Tibial artery (tissue), 4 donors: Measurements from ENCODE around the gene ST8SIA4.

ENCODE experiments used
- DNase-seq, 2 donors: peaks; one replicate each; pipeline ENCODE4 v3.0.0-alpha.2; 2019
- H3K27ac ChIP-seq, 2 donors: fragments of 200-600 bp; sonication (generic) in 1 of 2; 1 replicate in 1 of 2; 2 replicates in 1 of 2; pipeline ENCODE4 v1.5.1; 2018 to 2019; ENCODE audit warnings: mild to moderate bottlenecking in 1 of 2
- H3K27me3 ChIP-seq, 2 donors: fragments of 200-600 bp; sonication (generic) in 1 of 2; one replicate each; pipeline versions ENCODE4 v1.5.1 to v1.6.0; 2016 to 2019
- H3K36me3 ChIP-seq, 3 donors: fragments of 200-600 bp; sonication (generic) in 2 of 3; one replicate each; pipeline ENCODE4 v1.5.1; 2016 to 2019; ENCODE audit warnings: mild to moderate bottlenecking in 2 of 3
- H3K4me1 ChIP-seq, 4 donors: fragments of 200-600 bp; sonication (generic) in 2 of 4; 1 replicate in 3 of 4; 2 replicates in 1 of 4; pipeline ENCODE4 v1.5.1; 2016 to 2019
- H3K4me3 ChIP-seq, 2 donors: fragments of 200-600 bp; sonication (generic) in 1 of 2; 1 replicate in 1 of 2; 2 replicates in 1 of 2; pipeline ENCODE4 v1.5.1; 2018 to 2019; ENCODE audit warnings: mild to moderate bottlenecking in 2 of 2
- H3K9me3 ChIP-seq, 3 donors: fragments of 200-600 bp; sonication (generic) in 1 of 3; one replicate each; pipeline ENCODE4 v1.5.1; 2016 to 2019
- intact Hi-C: fragments of 100-400 bp; cut with DNase I; formaldehyde crosslinking; loops from one replicate; pipeline ENCODE4 v1.15.0; 2023; ENCODE audit warnings: low total_unique reads
- TF ChIP-seq, protein P1 (sequence below), 2 experiments: fragments of 200-600 bp in 1 of 2; fragments of 450-650 bp in 1 of 2; IDR thresholded peaks; one replicate each; pipeline ENCODE4 v1.5.1; 2017 to 2019; ENCODE audit warnings: antibody characterized with exemption in 2 of 2, mild to moderate bottlenecking in 1 of 2, moderate library complexity in 1 of 2

The ST8SIA4 gene

DNA sequence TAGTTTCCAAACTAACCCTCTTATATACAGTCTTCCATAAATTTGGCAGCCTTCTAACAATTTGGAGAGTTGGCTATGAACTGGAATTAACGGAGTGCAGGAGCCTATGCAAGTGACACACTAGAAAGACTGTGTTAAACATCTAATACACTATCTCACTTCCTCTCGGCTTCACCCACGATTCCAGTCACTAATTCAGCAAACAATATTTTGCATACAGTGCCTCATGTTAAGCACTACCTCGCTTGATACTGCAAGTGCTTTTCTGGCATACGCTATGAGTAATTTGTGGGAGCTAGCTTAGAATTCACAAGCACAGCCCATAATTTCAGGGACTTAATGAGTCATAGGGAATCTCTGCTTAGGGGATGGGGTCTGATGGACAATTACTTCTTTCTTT is 102.5 kb downstream of the ST8SIA4 start:
- Histone ChIP-seq H3K9me3 (no peaks in the 10 kb centered on the region), H3K4me1 (no peaks in the 10 kb centered on the region), H3K27ac (no peak overlapping the region), H3K27me3 (no peaks in the 10 kb centered on the region), H3K36me3 (no peaks in the 10 kb centered on the region), H3K4me3 (no peak overlapping the region)
- DNase-seq = no peak
- intact Hi-C loops = no loop called here
- TF ChIP-seq, protein P1, sequence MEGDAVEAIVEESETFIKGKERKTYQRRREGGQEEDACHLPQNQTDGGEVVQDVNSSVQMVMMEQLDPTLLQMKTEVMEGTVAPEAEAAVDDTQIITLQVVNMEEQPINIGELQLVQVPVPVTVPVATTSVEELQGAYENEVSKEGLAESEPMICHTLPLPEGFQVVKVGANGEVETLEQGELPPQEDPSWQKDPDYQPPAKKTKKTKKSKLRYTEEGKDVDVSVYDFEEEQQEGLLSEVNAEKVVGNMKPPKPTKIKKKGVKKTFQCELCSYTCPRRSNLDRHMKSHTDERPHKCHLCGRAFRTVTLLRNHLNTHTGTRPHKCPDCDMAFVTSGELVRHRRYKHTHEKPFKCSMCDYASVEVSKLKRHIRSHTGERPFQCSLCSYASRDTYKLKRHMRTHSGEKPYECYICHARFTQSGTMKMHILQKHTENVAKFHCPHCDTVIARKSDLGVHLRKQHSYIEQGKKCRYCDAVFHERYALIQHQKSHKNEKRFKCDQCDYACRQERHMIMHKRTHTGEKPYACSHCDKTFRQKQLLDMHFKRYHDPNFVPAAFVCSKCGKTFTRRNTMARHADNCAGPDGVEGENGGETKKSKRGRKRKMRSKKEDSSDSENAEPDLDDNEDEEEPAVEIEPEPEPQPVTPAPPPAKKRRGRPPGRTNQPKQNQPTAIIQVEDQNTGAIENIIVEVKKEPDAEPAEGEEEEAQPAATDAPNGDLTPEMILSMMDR (IDR thresholded peaks at IDR 0.05) = no peak

DNA sequence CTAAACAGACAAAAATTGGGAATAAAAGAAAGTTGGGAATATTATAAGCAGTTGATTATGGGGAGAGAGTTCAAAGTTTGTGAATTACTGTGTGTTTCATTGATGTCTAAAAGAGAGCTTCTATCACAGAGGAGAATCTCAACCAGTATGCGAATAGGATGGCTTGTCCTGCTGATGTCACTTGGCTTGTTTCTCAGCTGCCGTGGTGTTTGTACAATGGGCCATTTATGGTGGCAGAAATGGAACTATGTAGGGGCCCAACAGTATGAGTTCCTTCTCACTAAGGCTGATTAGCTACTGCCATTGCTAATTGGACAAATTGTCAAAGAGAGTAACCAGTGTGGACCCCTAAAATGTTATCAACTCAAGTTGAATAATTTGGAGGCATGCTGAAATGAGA is 103.9 kb downstream of the ST8SIA4 start:
- no peaks in the 10 kb centered on the region for H3K36me3 ChIP-seq
- H3K4me3 ChIP-seq = no peak overlapping the region
- H3K27ac ChIP-seq = no peak overlapping the region
- intact Hi-C loops = no loop called here
- no peaks in the 10 kb centered on the region for H3K27me3 ChIP-seq
- peaks cover 0 to 2% (median 0%) of the 10 kb centered on the region in 3 donors for H3K9me3 ChIP-seq
- TF ChIP-seq, protein P1 (IDR thresholded peaks at IDR 0.05) = no peak
- H3K4me1 ChIP-seq = no peaks in the 10 kb centered on the region
- DNase-seq = no peak

DNA sequence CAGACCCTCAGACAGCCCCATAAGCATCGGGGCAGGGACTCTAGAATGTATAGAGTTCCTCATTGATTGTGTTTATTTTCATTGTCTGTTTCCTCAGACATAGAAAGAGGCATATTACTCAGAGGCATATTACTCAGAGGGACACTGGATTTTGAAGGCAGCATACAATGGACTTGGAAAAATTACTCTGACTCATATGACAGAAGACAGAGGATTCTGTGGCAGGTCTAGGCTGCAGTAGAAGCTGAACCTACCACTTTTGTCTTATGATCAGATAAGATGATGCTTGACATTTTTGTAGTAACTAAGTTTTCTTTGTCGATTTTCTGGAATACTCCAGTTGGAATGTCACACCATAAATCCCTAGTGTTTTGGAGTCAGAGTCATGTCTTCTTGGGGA is 105.2 kb downstream of the ST8SIA4 start:
- Histone ChIP-seq H3K27ac (no peak overlapping the region), H3K4me3 (no peak overlapping the region), H3K36me3 (no peaks in the 10 kb centered on the region), H3K9me3 (peaks cover 0 to 8% (median 0%) of the 10 kb centered on the region in 3 donors), H3K4me1 (no peaks in the 10 kb centered on the region), H3K27me3 (no peaks in the 10 kb centered on the region)
- TF ChIP-seq, protein P1 (IDR thresholded peaks at IDR 0.05) = no peak
- intact Hi-C loops = no loop called here
- no peak for DNase-seq

DNA sequence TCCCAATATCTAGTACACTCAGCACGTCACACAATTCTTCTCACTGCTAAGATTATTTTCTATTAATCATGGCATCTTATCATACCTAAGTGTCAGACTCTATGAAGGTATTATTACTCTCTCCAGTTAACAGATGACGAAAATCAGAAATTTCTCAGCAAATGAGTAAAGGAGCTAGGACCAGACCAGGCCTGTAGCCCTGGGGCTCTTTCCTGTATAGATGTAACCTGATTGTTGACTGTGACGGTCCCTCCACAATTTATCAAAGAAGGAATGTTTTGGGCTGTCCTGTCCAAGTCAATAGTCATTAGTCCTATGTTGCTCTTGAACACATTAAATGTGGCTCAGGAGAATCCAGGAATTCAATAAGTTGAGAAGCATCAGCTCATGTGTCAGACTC is 106.2 kb downstream of the ST8SIA4 start:
- Histone ChIP-seq H3K27ac (no peak overlapping the region), H3K36me3 (no peaks in the 10 kb centered on the region), H3K4me1 (no peaks in the 10 kb centered on the region), H3K27me3 (no peaks in the 10 kb centered on the region), H3K9me3 (peaks cover 0 to 8% (median 0%) of the 10 kb centered on the region in 3 donors), H3K4me3 (no peak overlapping the region)
- TF ChIP-seq, protein P1 (IDR thresholded peaks at IDR 0.05) = no peak
- intact Hi-C loops = no loop called here
- DNase-seq = no peak

DNA sequence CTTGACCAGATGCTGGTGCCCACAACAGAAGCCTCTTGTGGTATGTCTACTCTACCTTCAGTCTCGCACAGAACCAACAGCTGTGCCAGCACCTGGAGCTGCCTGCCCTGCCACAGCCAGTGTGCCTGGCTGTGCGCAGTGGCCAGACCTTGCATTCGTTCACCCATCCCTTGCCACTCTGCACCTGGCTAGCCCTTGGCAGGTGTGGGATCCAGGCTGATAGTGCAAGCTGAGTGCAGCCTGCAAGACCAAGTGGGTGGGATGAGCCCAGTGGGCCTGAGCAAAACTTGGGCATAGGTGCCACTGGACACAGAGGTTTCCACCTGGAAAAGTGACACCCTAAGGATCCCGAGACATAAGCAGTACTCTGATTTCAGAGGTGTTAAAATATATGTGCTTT is 108.2 kb downstream of the ST8SIA4 start:
- intact Hi-C loops = no loop called here
- no peaks in the 10 kb centered on the region for H3K27me3 ChIP-seq
- H3K4me1 ChIP-seq = no peaks in the 10 kb centered on the region
- DNase-seq = no peak
- TF ChIP-seq, protein P1 (IDR thresholded peaks at IDR 0.05) = no peak
- no peaks in the 10 kb centered on the region for H3K36me3 ChIP-seq
- peaks cover 0 to 8% (median 0%) of the 10 kb centered on the region in 3 donors for H3K9me3 ChIP-seq
- no peak overlapping the region for H3K27ac ChIP-seq
- H3K4me3 ChIP-seq = no peak overlapping the region

DNA sequence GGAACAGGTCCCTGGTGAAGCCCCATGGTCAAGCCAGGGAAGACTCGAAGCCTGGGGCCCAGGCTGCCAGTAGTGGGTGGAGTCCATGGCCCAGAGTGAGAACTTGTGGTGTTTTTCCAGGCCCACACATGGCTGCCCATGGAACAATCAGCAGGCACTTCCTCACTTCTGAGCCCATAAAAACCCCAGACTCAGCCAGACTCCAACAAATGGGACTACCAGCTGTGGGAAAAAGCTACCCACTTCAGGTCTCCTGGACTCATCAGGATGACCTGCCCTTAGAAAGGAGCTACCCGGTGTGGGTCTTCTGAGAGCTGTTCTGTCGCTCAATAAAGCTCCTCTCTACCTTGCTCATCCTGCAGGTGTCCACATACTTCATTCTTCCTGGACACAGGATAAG is 108.9 kb downstream of the ST8SIA4 start:
- Histone ChIP-seq H3K9me3 (peaks cover 0 to 8% (median 0%) of the 10 kb centered on the region in 3 donors), H3K27me3 (no peaks in the 10 kb centered on the region), H3K27ac (no peak overlapping the region), H3K36me3 (no peaks in the 10 kb centered on the region), H3K4me3 (no peak overlapping the region), H3K4me1 (no peaks in the 10 kb centered on the region)
- DNase-seq = no peak
- intact Hi-C loops = no loop called here
- TF ChIP-seq, protein P1 (IDR thresholded peaks at IDR 0.05) = no peak
